LNCaP clone FGC (cell line): Measurements from ENCODE around the gene RNPC3.

ENCODE experiments used
- DNase-seq: peaks from one replicate; pipeline ENCODE4 v3.0.0-alpha.2; 2011; ENCODE audit warnings: low read depth
- H3K4me3 ChIP-seq: 2 replicates; pipeline ENCODE4 v1.5.1; 2011; ENCODE audit warnings: mild to moderate bottlenecking, low read depth, low read length, control low read depth
- CTCF ChIP-seq: IDR thresholded peaks from 2 replicates; pipeline ENCODE4 v1.5.1; 2012; ENCODE audit warnings: mild to moderate bottlenecking; ENCODE audit not compliant: control insufficient read depth, insufficient read depth; ENCODE audit errors: extremely low read depth

Gene RNPC3

GRCh38 chr1:103509250-103509649 lies 16.2 kb upstream of the RNPC3 start:
- no peak for DNase-seq
- H3K4me3 ChIP-seq, result no peak overlapping the region
- TF ChIP-seq CTCF, result no peak

- no peak for DNase-seq
- no peak overlapping the region for H3K4me3 ChIP-seq
- no peak for TF ChIP-seq CTCF
Observed at GRCh38 chr1:103513711-103514110, 11.8 kb upstream of the RNPC3 start.

GRCh38 chr1:103514920-103515503 lies 10.5 kb upstream of the RNPC3 start:
- TF ChIP-seq CTCF, result peak; percentile 73
- DNase-seq, result no peak
- no peak overlapping the region for H3K4me3 ChIP-seq

- no peak for TF ChIP-seq CTCF
- no peak overlapping the region for H3K4me3 ChIP-seq
- DNase-seq, result no peak
Observed at GRCh38 chr1:103516283-103516682, 9.2 kb upstream of the RNPC3 start.

- TF ChIP-seq CTCF, result no peak
Observed at GRCh38 chr1:103516693-103517092, 8.8 kb upstream of the RNPC3 start.

GRCh38 chr1:103517380-103518047 lies 8.0 kb upstream of the RNPC3 start:
- no peak for TF ChIP-seq CTCF
- DNase-seq, result no peak
- H3K4me3 ChIP-seq, result no peak overlapping the region

More at GRCh38 chr1:103516693-103517092, 8.8 kb upstream of the RNPC3 start:
- H3K4me3 ChIP-seq, result no peak overlapping the region
- DNase-seq, result no peak

GRCh38 chr1:103520822-103521221 lies 4.7 kb upstream of the RNPC3 start:
- no peak for DNase-seq
- no peak for TF ChIP-seq CTCF
- H3K4me3 ChIP-seq, result no peak overlapping the region
